C1 segment of cervical spinal cord (tissue), 14 donors: ENCODE data around the gene IRAK1BP1.
A peak's percentile ranks its signal among the peaks of the same experiment; 100 is the strongest.
"Not testable (repeated sequence)": the region's sequence is repeated elsewhere in the genome, so short reads cannot be mapped to it uniquely, and the experiment has no call there.

ENCODE experiments used
- DNase-seq, 14 donors: peaks; one replicate each; lab custom pipeline; 2025; lab: John Stamatoyannopoulos, UW

The IRAK1BP1 gene, protein sequence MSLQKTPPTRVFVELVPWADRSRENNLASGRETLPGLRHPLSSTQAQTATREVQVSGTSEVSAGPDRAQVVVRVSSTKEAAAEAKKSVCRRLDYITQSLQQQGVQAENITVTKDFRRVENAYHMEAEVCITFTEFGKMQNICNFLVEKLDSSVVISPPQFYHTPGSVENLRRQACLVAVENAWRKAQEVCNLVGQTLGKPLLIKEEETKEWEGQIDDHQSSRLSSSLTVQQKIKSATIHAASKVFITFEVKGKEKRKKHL

DNA sequence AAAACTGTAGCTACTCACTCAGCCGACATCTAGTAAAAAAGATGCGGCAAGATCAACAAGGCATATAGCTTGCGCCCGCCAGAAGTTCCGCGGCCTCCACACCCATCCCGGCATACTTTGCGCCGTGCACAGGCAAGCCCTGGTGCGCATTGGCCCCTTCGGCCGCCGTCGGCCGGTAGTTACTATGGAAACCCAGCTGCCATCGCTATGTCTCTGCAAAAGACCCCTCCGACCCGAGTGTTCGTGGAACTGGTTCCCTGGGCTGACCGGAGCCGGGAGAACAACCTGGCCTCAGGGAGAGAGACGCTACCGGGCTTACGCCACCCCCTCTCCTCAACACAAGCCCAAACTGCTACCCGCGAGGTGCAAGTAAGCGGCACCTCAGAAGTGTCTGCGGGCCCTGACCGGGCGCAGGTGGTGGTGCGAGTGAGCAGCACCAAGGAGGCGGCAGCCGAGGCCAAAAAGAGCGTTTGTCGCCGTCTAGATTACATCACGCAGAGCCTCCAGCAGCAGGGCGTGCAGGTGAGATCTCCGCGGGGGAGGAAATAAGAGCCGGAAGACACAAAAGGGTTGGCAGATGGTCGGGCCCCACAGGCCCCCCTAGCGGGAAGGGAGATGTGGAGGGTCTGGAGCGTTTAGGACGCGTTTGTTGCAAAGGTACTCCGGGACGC lies at the start of gene IRAK1BP1:
Gene IRAK1BP1, plus strand, starts transcription at position 182 of the 671 bp plus-strand sequence. Its CDS starts 26 bp downstream, at position 208.
- DNase-seq, result peak; percentile 36 to 87 (median 76)

DNA sequence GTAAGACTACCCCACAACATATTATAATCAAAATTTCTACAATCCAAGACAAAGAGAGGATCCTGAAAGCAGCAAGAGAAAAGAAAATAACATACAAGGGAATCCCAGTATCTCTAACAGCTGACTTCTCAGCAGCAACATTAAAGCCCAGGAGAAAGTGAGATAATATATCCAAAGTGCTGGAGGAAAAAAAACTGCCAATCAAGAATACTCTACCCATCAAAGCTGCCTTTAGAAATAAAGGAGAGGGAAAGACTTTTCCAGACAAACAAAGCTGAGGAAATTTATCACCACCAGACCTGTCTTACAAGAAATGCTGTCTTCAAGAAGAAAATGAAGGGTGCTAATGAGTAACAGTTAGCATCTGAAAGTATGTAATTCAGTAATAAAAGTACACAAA lies 43.3 kb upstream of the IRAK1BP1 start:
- no peak for DNase-seq

GRCh38 chr6:78829407-78829806 lies 37.9 kb upstream of the IRAK1BP1 start:
- DNase-seq, result no peak

DNA sequence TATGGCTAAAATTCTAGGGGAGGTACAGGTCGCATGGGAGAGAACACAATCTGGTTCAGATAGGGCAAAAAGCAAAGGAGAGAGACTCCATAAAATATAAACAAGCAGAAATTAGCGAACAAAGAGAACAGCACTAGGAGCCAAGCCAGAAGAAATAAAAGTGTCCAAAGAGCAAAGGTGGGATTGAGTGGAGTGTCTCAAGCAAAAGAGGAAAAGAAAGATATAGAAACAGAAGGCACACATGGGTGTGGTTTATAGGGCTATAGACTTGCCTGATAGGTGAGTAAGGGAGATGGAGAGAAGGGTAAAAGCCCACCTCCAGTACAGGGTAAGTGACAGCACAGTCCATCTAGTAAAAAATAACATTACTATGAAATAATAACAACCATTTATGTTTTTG lies 36.5 kb upstream of the IRAK1BP1 start:
- DNase-seq, result no peak

GRCh38 chr6:78831492-78831891 lies 35.9 kb upstream of the IRAK1BP1 start:
- no peak for DNase-seq

DNA sequence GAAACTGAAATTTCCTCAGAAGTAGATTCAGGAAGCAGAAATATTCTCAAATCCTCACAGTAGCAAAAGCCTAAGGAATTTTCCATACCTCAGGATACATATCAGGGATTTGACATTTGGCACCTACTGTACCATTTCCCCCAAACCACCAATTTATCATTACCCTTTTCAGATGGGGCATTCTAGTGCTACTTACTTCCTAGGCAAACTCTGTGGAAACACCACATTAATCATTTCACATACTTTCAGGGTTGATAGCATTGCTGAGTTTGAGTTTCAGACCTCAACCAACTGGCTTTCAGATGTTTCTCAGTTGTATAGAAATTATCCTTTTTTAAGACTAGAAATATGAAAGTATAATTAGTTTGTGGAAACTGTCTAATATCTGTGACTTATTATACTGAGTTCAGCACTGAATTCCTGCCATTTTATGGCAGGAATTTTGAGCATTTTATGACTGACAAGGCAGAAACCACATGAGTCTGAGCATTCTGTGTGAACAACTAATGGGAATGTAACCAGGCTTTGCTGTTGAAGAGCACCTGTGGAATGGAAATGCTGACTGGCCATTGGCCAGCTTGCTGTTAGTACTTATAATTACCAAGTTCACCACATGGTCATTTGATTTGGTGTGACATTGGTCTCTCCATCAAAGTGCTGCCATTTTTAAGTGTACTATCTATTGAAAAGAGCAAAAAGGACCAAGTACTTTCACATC lies 35.1 kb upstream of the IRAK1BP1 start:
- no peak for DNase-seq

DNA sequence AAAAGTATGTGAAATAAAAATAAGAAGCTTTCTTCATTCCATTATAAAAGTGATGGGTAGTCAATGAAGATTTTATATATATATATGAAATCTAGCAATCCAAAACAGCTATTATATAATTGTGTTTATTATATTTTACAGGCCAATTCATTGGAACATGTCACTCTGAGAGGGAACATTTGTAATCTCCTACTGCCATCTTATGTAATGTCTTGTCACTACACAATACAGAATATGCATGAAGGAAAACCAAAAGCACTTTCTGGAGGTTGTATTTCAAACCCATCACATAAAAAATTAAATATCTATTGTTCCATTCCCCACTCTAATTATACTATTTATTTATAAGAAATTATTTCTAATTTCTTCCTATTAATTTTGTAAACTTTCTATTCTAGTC lies 31.5 kb upstream of the IRAK1BP1 start:
- DNase-seq, result no peak

DNA sequence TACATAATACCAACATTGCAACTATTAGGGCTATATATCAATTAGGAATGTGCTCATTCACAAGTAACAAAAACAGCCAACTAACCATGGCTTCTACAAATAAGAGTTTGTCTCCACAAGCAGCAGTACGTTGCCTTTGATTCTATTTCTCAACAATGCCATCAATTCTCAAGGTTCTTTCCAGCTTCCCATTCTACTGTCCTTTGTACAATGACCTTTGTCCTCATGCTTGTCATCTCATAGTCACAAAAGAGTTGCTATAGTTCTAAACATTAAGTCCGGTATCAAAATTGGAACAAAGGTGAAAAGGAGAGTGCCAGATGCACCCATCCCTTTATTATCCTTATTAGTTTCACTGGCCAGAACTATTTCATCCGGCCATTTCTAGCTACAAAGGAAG lies 30.8 kb upstream of the IRAK1BP1 start:
- no peak for DNase-seq

DNA sequence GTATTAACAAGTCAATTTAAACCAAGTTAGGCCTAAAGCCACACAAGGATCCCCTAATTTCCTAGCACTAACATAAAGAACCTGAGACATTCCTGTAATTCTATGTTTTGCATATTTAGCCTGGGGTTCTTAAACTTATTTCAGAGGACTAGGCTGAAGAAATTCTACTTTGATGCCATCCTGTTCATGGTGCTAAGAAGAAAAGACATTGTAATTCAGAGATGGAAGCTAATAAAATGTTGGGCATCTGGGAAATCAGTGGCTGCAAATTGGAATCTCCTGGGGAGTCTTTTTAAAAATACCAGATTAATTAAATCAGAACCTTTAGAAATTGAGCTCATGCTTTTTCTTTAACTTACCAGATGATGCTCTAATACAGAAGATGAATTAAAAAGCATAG lies 26.2 kb upstream of the IRAK1BP1 start:
- DNase-seq, result no peak

DNA sequence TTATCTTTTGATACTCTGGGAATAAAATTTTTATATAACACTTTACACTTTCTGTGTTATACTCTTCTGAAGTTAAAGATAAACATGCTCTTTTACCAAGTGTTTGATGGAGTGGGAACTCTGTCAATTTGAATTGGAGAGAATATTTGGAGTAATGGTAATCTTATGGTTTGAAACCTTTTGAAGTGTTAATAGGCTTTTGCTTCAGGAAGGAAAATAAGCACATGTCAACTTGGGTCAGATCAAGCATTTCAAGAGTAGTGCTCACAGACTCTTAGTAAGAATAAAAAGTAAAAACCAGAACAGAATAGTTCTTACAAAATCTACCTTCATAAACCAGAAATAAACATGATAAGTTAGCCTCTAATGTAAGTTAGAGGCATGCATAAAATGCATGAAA lies 24.4 kb upstream of the IRAK1BP1 start:
- no peak for DNase-seq

DNA sequence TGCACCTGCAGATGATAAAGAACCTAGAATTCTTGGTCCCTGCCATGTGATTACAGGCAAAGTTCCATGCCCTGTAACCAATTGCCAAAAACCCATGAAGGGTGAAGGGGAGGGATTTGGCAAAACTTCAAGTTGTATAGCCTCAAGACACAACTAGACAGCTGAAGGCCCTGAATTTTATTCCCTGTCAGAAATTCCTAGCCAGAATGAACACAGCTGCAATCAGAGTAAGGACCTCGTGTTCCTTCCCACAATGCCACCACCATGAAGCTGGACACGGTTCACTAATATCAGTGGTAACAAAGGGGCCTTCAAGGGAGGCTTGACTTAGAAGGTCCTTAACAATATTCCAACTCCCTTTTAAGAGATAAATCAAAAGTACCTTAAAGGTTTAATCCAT lies 22.5 kb upstream of the IRAK1BP1 start:
- no peak for DNase-seq

DNA sequence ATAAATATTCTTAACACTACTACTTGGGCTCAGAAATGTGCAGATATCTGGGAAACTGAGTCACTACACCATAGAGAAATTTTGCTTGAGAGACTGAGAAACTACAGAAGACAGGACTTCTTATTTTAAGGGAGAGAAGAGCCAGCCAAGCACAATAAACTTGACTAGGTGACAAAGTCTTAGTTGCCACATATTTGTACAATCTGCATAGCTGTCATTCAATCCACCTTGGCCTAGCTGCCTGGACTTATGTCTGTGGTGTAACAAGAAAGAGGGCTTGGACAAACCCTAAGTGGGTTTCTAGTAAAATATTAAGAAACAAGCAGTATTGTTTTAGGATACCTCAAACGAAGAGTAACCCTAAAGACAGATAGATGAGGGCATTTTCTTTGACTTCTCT lies 21.8 kb upstream of the IRAK1BP1 start:
- DNase-seq, result no peak

- no peak for DNase-seq
Measured at GRCh38 chr6:78850621-78851020, 16.7 kb upstream of the IRAK1BP1 start.

DNA sequence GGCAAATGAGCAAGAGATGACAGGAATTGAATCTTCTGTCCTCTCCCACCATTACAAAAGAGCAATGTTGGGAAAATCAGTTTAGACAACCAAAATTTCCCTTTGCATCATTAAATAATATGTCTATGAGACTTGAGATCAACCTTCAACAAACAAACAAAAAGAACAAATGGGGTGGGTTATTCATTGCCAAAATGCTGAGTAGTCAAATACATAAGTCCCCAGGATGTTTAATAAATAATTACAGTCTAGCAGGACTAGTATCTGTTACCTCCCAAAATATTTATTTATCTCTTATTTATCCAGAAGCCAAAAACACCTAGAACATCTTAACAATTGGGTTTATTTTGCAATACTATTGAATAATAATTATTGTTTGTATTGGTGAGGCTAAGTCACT lies 16.2 kb upstream of the IRAK1BP1 start:
- DNase-seq, result no peak

- DNase-seq, result no peak
Measured at GRCh38 chr6:78854546-78854945, 12.8 kb upstream of the IRAK1BP1 start.

DNA sequence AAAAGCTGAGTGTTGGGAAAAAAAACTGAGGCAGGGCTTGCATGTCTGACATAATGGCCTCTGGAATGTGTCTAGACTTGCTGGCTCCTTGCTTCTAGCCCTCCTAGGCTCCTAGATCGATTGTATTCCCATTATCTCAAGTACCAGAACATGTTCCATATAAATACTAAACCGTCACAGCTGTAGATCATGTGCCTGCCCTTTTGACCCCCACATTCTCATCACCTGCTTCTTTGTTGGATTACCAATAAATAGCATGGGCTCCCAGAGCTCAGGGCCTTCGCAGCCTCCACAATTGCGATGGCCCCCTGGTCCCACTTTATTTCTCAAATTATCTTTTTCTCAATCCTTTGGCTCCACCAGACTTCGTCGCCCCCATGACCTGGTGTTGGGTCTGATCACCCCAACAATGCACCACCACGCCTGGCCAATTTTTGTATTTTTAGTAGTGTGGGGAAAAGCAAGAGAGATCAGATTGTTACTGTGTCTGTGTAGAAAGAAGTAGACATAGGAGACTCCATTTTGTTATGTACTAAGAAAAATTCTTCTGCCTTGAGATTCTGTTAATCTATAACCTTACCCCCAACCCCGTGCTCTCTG lies 8.9 kb upstream of the IRAK1BP1 start:
- not testable (repeated sequence) for DNase-seq

DNA sequence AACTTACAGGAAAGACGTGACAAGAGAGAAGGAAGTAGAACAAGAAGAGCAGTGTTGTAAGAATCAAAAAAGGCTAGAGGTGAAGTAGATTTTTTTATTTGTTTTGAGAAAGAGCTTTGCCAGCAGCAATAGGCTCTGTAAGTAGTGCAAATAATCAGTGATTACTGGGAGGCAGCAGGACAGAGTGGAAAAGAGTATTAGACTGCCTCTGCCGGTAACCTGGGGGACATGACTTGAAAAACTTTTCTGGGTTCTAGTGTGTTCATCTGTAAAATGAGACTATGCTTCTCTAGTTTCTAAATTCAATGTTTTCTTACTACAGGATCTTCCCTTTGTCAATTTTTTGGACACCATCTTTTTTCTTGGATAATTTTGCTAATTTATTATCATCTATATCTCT lies 5.8 kb upstream of the IRAK1BP1 start:
- no peak for DNase-seq

GRCh38 chr6:78863576-78863975 lies 3.8 kb upstream of the IRAK1BP1 start:
- no peak for DNase-seq

- DNase-seq, result no peak
Measured at GRCh38 chr6:78864957-78865356, 2.4 kb upstream of the IRAK1BP1 start.

- no peak for DNase-seq
Measured at GRCh38 chr6:78867020-78867369, 356 bp upstream of the IRAK1BP1 start.

DNA sequence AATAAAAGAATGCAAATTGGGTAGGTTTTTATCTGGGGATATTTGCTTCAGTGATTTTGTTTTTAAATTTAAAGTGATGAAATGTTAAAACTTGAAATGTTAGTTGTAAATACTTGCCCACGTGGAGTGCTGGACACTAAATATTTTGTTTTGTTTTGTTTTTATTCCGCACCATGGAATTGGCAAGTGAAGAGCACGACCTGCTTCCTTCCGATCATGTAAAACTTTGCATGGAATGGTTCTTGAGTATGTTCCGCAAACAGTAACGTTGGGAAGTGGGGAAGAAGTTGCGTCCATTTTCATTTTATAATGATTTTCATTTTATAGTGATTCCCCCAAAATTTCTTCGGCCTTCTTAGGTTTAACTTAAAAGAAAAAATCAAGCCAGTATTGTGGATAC lies 765 bp downstream of the IRAK1BP1 start:
- peak in 1 of 14 donors; percentile 38 for DNase-seq

- DNase-seq, result no peak
Measured at GRCh38 chr6:78875505-78875904, 8.2 kb downstream of the IRAK1BP1 start.

- DNase-seq, result no peak
Measured at GRCh38 chr6:78883651-78884050, 16.3 kb downstream of the IRAK1BP1 start.
